ENCODE measurements around the gene MYL3.
A peak's percentile ranks its signal among the peaks of the same experiment; 100 is the strongest.

MYL3 gene

DNA sequence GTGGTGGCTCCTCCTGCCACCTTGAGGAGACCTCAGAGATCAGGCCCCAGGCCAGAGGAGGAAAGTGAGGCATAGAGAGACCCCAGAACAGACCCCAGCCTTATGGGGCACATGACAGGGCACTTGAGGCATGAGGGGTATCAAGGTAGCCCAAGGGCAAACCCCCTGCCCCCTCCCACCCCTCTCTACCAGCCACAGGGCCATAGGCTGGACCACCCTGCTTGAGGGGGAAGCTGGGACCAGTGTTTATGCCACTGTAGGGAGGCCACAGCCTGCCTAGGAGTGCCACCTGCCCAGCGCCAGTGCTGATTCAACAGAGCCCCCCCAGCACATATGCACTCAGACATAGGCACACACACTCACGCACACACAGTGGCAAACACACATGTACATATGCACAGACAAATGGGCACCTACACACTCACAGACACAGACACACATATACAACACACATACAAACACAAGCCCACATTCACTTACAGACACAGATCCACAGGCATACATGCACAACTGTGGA lies 10.3 kb downstream of the MYL3 start:
- no peaks in the 10 kb centered on the region for H3K4me1 ChIP-seq
- peak in 1 of 2 experiments; percentile 2 for DNase-seq (ENCODE audit: low spot score in 2 of 2)
- in situ Hi-C loops (cut with MboI; ENCODE audit: low sequenced_read_pairs), result no loop called here
- no peaks in the 10 kb centered on the region; the same call in 1 of the 2 replicates for H3K27me3 ChIP-seq (ENCODE audit: low read depth)
- no peak overlapping the region for H3K4me3 ChIP-seq
- no peaks in the 10 kb centered on the region for H3K9me3 ChIP-seq
- no peaks in the 10 kb centered on the region for H3K36me3 ChIP-seq (replicated peaks)

DNA sequence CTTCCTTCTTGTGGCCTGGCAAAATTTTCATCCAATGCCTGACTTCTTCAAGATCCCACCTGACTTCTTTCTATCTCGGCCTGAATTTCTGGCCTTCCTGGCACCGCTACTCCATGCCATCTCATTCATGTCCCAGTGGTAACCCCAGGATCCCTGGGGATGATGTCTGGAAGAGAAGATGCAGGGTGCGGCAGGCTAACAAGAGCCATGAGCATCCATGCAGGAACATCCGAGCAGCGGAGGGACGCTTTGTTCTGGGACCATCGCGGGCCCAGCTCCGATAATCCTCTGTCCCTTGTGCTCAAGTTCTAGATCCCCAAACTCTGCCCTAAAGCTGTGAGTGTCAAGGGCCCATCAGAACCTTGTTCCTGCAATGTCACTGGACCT lies 10.9 kb downstream of the MYL3 start:
- H3K36me3 ChIP-seq (replicated peaks), result no peaks in the 10 kb centered on the region
- no peaks in the 10 kb centered on the region for H3K4me1 ChIP-seq
- in situ Hi-C loops (cut with MboI; ENCODE audit: low sequenced_read_pairs), result no loop called here
- no peak overlapping the region for H3K4me3 ChIP-seq
- DNase-seq (ENCODE audit: low spot score in 2 of 2), result no peak
- H3K27me3 ChIP-seq (ENCODE audit: low read depth), result no peaks in the 10 kb centered on the region; the same call in 1 of the 2 replicates
- no peaks in the 10 kb centered on the region for H3K9me3 ChIP-seq

DNA sequence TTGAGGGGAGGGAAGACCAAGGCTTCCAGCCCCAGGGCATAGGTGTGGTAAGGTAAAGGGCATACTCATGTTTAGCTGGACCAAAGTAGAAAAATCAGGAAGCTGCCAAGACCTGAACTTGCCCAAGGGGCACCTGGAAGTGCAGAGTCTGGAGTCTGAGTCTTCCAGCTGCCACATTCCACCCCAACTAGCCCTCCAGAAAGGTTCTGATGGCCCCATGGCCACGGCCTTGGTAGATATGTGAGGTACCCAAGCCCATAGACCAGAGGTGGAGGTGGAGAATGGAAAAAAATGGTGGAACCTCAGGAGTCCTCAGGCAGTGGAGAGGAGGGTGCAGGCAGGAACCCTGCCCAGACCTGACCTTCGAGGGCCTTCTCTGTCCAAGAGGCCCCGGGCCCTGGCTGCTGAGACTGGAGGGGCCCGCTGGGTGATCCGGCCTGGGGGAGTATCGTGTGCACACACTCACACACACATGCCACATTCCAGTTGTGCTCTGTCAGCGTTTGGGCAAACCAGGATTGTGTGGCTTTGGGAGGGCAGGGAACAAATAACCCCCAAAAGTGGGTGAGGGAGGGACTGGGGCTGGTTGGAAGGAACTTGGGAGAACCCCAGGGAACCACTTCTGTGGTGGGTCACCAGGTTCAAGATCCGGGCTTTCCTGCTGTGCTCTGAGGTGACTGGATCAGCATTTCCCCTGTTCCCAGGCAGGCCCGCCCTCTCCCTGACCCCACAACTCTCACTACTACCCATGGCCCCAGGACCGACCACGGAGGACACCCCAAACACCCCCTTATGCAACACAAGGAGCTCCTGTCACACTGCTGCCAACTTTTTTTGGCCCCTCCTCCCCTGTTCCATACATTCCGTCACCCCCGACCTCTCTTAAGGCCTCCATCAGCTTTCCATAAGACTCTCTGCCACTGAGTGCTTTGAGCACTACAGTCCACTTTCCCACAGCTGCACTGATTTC lies 11.6 kb downstream of the MYL3 start:
- no peak overlapping the region for H3K4me3 ChIP-seq
- no peaks in the 10 kb centered on the region; the same call in 1 of the 2 replicates for H3K27me3 ChIP-seq (ENCODE audit: low read depth)
- H3K36me3 ChIP-seq (replicated peaks), result no peaks in the 10 kb centered on the region
- in situ Hi-C loops (cut with MboI; ENCODE audit: low sequenced_read_pairs), result no loop called here
- no peak for DNase-seq (ENCODE audit: low spot score in 2 of 2)
- no peaks in the 10 kb centered on the region for H3K9me3 ChIP-seq
- H3K4me1 ChIP-seq, result no peaks in the 10 kb centered on the region

DNA sequence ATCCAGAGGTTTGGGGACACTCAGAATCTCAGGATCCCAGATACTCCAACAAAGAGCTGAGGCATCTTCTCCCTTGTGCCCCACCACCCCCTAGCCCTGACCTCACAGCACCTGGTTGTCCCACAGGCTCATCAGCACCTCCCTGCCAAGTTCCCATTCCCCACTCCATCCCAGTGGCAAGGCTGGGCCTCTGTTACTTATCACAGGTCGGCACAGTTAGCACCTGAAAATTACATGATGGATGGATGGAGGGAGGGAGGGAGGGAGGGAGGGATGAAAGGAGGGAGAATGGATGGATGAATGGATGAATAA lies 12.8 kb downstream of the MYL3 start:
- Histone ChIP-seq H3K27me3 (ENCODE audit: low read depth) (no peaks in the 10 kb centered on the region; the same call in 1 of the 2 replicates), H3K9me3 (no peaks in the 10 kb centered on the region), H3K4me3 (no peak overlapping the region), H3K4me1 (no peaks in the 10 kb centered on the region), H3K36me3 (replicated peaks) (no peaks in the 10 kb centered on the region)
- DNase-seq (ENCODE audit: low spot score in 2 of 2), result no peak
- in situ Hi-C loops (cut with MboI; ENCODE audit: low sequenced_read_pairs), result no loop called here

DNA sequence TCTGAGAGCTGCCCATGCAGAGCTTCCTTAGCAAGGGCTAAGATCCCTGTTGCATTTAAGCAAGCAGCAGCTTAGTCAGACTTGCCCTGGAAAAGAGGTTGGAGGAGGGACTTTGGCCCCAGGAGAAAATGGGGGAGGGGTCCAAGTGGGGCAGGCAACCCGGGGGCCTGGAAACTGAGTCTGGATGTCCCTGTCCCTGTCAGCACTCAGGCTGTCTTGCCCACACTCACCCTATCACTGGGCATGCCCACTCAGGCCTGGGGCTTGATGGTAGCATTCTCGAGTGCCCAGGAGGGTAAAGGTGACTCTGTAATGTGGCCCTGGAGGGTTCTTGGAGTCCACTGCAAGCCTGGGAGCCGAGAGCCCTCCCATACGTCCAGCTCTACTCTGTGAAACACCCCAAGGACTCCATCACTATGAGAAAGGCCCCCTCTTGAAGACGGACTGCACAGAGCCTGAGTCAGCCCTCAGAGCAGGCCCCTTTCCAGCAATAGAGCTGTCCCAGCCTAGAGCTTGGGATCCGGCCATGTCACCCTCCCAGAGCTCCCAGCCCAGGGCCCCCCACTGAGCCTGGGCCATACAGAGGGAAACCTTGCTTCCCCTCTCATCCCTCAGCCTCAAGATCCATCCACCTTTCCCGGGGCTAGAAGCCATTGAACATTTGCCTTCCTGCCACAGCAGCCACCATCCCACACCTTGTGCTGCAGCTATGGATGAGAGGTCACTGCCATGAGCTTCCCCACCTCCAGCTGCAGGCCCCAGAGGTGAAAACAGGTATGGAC lies 13.4 kb downstream of the MYL3 start:
- no peak overlapping the region for H3K4me3 ChIP-seq
- no peak for DNase-seq (ENCODE audit: low spot score in 2 of 2)
- H3K36me3 ChIP-seq (replicated peaks), result no peaks in the 10 kb centered on the region
- no peaks in the 10 kb centered on the region for H3K9me3 ChIP-seq
- in situ Hi-C loops (cut with MboI; ENCODE audit: low sequenced_read_pairs), result no loop called here
- H3K27me3 ChIP-seq (ENCODE audit: low read depth), result no peaks in the 10 kb centered on the region
- H3K4me1 ChIP-seq, result no peaks in the 10 kb centered on the region

DNA sequence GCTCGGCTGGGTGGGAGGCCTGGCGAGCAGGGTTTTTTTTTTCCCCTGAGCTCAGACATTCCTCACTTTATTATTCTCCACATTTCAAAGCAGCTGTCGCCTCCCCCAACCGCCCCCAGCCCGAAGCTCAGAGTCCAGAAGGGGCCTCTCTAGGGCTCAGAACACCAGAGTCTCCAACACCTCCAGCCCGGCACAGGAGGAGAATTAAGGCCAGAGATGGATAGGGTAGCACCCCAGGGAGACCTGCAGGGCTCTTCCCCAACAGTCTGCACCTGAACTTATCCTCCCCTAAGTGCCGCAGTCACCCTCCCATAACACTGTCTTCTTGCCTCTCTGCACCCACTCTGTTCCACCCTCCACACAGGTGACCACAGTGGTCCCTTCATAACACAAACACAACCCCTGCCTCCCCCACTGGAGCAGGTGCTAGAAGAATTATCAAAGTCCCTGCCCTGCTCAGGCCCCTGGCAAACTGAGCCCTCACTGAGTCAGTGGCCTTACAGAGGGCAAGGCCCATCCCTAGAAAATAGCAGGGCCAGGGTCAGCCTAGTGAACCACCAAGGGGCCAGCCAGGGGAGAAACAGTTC lies 14.1 kb downstream of the MYL3 start:
- H3K9me3 ChIP-seq, result no peaks in the 10 kb centered on the region
- no peaks in the 10 kb centered on the region for H3K4me1 ChIP-seq
- no peak overlapping the region for H3K4me3 ChIP-seq
- no peaks in the 10 kb centered on the region for H3K36me3 ChIP-seq (replicated peaks)
- in situ Hi-C loops (cut with MboI; ENCODE audit: low sequenced_read_pairs), result no loop called here
- no peak for DNase-seq (ENCODE audit: low spot score in 2 of 2)
- H3K27me3 ChIP-seq (ENCODE audit: low read depth), result no peaks in the 10 kb centered on the region

DNA sequence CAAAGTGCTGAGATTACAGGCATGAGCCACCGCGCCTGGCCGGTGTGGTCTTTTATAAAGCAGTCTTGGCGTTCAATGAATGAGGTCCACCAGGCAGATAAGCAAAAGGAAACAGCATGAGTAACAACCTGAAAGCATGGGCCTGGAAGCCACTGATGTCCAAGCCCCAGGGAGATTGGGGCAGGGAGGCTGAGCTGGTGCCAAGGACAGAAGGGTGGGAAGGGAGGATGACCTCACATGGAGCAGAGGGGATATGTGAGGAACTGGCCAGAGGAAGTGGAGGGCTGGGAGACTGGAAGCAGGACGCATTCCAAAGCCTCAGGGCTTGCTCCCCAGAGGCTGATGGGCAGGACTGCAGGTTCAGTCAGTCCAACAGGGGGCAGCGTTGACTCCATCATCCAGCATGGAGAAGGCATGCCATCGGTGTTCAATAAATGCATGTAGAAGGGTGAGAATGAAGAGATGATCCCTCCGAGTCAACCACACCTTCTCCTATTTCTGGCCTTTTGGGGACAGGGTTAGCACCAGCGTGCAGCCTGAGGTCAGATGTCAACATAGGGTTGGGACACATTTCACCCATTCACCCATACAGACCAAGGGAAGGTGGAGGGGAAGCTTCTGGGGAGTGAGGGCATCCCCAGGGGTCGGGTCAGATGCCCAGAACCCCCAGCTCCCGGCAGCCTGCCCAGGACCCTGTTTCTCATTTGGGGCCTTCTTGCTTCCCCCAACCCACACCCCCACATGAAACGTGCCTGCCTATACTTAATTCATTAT lies 14.8 kb downstream of the MYL3 start:
- in situ Hi-C loops (cut with MboI; ENCODE audit: low sequenced_read_pairs), result no loop called here
- H3K9me3 ChIP-seq, result no peaks in the 10 kb centered on the region
- no peaks in the 10 kb centered on the region for H3K4me1 ChIP-seq
- no peaks in the 10 kb centered on the region for H3K27me3 ChIP-seq (ENCODE audit: low read depth)
- no peak overlapping the region for H3K4me3 ChIP-seq
- DNase-seq (ENCODE audit: low spot score in 2 of 2), result peak in 1 of 2 experiments; percentile 55
- H3K36me3 ChIP-seq (replicated peaks), result no peaks in the 10 kb centered on the region

DNA sequence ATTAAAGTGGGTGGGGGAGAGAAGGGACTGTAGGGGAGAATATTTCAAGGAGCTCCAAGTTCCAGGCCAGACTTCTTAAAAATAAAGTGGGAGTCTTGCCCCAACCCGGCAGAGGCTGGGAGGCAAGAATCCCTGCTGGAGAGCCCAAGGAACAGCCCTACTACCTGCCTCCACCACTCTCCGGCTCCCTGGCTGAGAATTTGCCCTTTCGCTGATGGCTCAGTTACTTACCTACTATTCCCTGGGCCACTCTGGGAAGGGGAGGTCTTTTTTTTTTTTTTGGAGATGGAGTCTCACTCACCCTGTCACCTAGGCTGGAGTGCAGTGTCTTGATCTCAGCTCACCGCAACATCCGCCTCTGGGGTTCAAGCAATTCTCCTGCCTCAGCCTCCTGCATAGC lies 15.5 kb downstream of the MYL3 start:
- Histone ChIP-seq H3K9me3 (no peaks in the 10 kb centered on the region), H3K36me3 (replicated peaks) (no peaks in the 10 kb centered on the region), H3K27me3 (ENCODE audit: low read depth) (no peaks in the 10 kb centered on the region), H3K4me1 (no peaks in the 10 kb centered on the region), H3K4me3 (no peak overlapping the region)
- in situ Hi-C loops (cut with MboI; ENCODE audit: low sequenced_read_pairs), result no loop called here
- DNase-seq (ENCODE audit: low spot score in 2 of 2), result no peak

DNA sequence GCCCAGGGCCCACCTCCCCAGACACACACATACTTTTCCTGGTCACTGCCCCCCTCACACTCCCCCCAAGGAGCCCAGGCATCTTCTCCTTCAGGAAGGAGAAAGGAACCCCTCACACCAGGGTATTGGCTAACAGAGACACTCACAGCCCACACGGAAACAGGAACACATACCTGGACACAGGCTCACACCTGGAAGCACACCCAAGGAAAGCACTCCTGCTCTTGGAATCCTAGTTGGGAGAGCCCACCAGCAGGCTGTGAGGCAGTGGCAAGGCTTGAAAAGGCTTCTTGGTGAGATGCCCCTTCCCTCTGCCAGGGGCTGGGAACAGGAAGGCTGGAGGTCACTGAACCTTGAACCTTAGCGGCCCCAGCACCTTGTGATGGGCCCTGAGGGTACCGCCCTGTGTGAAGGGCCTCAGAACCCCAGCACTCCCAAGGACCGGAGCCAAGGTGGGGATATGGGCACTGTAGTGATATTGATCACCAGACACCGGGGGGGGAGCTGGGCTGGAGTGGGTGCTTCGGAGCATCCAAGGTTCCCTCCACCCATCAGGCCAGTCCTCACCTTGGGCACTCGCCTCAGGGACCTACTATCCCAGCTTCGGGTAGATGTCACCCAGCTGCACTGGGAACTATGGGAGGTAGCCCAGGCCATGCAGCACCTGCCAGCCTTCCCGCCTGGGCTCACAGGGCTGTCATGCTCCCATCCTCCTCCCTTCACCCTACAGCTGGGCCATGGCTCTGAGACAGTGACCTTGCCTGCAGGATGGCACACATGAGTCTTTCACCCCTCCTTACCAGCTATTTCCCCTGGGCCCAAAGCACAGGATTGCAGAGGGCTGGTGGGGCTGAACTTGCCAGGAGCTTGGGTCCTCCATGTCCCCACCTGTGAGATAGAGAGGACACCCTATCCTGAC lies 16.4 kb downstream of the MYL3 start:
- H3K36me3 ChIP-seq (replicated peaks), result no peaks in the 10 kb centered on the region
- H3K27me3 ChIP-seq (ENCODE audit: low read depth), result no peaks in the 10 kb centered on the region
- H3K4me3 ChIP-seq, result no peak overlapping the region
- H3K4me1 ChIP-seq, result no peaks in the 10 kb centered on the region
- H3K9me3 ChIP-seq, result no peaks in the 10 kb centered on the region
- in situ Hi-C loops (cut with MboI; ENCODE audit: low sequenced_read_pairs), result no loop called here
- no peak for DNase-seq (ENCODE audit: low spot score in 2 of 2)

DNA sequence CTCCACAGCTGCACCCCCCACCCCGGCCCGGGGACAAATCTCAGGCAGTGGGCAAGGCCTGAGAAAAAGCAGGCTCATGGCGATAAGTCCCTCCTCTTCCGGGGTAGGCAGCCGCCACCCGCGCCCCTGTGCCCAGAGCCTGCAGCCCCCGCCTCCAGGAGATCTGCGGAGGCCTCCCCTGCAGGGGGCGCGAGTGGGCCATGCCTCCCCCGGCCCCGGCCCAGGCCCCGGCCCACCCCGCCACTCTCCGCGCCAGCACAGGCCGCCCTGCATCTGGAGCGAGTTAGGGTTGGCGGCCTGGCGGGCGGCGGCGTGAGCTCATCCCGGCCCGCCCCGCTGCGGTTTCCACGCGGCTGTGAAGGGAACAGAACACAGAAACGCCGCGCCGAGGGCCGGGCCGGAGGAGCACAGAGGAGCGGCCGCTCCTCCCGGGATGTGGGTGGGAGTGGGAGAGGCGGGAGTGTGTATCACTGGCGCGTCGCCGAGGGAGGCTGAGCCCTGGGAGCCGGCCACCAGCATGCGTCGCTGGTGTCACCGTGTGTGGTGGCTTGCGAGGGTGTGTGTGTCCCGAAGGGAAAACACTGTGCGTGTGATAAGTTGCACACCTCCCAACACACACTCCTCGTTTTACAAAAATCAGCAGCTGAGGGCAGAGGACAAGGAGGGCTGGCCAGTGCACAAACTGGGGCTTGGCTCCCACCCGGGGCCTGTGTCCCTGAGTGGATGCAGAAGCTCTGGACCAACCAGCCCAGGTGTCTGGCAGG lies 17.2 kb downstream of the MYL3 start:
- Histone ChIP-seq H3K9me3 (peaks cover 3% of the 10 kb centered on the region; the same call in 1 of the 2 replicates), H3K4me3 (no peak overlapping the region), H3K4me1 (no peaks in the 10 kb centered on the region), H3K36me3 (replicated peaks) (no peaks in the 10 kb centered on the region), H3K27me3 (ENCODE audit: low read depth) (no peaks in the 10 kb centered on the region)
- in situ Hi-C loops (cut with MboI; ENCODE audit: low sequenced_read_pairs), result no loop called here
- no peak for DNase-seq (ENCODE audit: low spot score in 2 of 2)

DNA sequence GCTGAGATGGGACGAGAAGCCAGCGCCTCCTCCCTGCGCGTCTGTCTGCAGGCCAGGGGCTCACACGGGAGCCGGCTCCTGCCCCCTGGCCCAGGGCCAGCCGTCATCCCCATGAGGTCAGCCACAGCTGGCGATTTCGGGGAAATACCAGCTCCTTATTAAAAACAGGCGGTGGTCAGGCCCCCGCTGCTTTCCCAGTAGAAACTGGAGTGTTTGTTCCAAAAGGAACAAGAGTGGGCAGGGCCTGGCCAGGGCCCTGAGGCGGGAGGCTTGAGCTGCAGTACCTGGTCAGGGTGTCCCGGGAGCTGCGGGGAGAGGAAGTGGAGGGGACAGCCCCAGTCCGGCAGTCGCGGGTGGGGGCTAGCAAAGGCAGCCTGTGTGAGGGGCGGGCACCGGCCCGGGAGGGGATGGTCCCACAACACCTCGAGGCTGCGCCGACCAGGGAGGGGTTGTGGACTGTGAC lies 17.8 kb downstream of the MYL3 start:
- no peak overlapping the region for H3K4me3 ChIP-seq
- peaks cover 3% of the 10 kb centered on the region; the same call in 1 of the 2 replicates for H3K9me3 ChIP-seq
- DNase-seq (ENCODE audit: low spot score in 2 of 2), result no peak
- in situ Hi-C loops (cut with MboI; ENCODE audit: low sequenced_read_pairs), result no loop called here
- H3K4me1 ChIP-seq, result no peaks in the 10 kb centered on the region
- H3K27me3 ChIP-seq (ENCODE audit: low read depth), result no peaks in the 10 kb centered on the region
- no peaks in the 10 kb centered on the region for H3K36me3 ChIP-seq (replicated peaks)

DNA sequence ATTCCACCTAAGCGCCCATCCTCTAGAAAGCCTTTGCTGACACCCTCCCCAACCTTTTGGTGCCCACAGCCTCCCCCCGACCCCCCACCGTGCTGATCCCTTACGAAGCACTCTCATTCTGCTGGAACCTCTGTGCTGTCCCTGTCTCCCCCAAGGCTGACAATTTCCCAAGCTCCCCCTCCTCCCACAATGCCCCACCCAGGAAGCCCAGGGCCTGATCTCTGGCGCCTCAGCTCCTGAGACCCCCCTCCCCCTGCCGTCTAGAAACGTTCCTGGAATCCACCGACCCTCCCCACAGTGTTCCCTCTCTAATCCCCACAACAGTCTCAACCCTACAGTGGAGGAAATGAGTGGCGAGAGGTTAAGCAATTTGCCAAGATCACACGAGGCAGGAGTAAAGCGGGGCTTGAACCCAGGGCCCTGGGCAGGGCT lies 18.3 kb downstream of the MYL3 start:
- Histone ChIP-seq H3K4me1 (no peaks in the 10 kb centered on the region), H3K4me3 (no peak overlapping the region), H3K27me3 (ENCODE audit: low read depth) (no peaks in the 10 kb centered on the region), H3K36me3 (replicated peaks) (no peaks in the 10 kb centered on the region), H3K9me3 (peaks cover 3% of the 10 kb centered on the region; the same call in 1 of the 2 replicates)
- DNase-seq (ENCODE audit: low spot score in 2 of 2), result no peak
- in situ Hi-C loops (cut with MboI; ENCODE audit: low sequenced_read_pairs), result no loop called here

Measured in HAP-1 (cell line).